ENCODE data around the gene GPD2.

GRCh38 chr2:156586621-156587020 lies 150.4 kb downstream of the GPD2 start:
- TF ChIP-seq RAD21 (conservative IDR thresholded peaks at IDR 0.05) (no peak), CTCF (IDR thresholded peaks at IDR 0.05; ENCODE audit: poor library complexity, severe bottlenecking) (no peak), EZH2 (IDR thresholded peaks at IDR 0.05; ENCODE audit: borderline replicate concordance, insufficient read depth, low read length, poor library complexity, severe bottlenecking) (no peak)
